Measurements from ENCODE around the gene NUDT4B.
"Not testable (repeated sequence)": the region's sequence is repeated elsewhere in the genome, so short reads cannot be mapped to it uniquely, and the experiment has no call there.

DNA sequence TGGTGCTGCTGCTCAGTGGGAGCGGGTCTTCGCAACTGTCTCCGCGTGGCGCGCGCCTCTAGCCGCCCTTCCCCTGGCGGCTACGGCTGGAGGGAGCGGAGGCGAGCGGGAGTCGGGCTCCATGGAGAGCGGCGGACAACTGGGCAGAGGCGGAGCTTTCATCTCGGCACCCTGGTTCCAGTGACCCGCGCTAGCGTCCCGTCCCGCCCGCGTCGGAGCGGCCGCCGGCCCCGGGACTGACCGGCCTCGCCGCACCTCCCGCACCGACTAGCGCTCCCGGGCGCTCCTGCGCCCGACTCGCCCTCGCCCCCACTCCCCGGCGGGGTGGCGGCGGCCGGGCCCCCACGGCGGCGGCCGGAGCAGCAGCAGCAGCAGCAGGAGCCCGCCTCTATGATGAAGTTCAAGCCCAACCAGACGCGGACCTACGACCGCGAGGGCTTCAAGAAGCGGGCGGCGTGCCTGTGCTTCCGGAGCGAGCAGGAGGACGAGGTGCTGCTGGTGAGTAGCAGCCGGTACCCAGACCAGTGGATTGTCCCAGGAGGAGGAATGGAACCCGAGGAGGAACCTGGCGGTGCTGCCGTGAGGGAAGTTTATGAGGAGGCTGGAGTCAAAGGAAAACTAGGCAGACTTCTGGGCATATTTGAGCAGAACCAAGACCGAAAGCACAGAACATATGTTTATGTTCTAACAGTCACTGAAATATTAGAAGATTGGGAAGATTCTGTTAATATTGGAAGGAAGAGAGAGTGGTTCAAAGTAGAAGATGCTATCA lies at the start of gene NUDT4B:
- TF ChIP-seq BHLHE40 (IDR thresholded peaks at IDR 0.05; ENCODE audit: borderline replicate concordance); SP1 (IDR thresholded peaks at IDR 0.05); NFRKB (IDR thresholded peaks at IDR 0.05); FOXM1 (IDR thresholded peaks at IDR 0.05; ENCODE audit: borderline replicate concordance); L3MBTL2 (conservative IDR thresholded peaks at IDR 0.05); CTBP1 (IDR thresholded peaks at IDR 0.05; ENCODE audit: borderline replicate concordance); ZNF384 (IDR thresholded peaks at IDR 0.05); LEF1 (IDR thresholded peaks at IDR 0.05; ENCODE audit: borderline replicate concordance): not testable (repeated sequence)

Measured in HEK293T (cell line).